Left renal pelvis (tissue), 4 donors: ENCODE data around the gene MATK. TPM values are rescaled to one million over a fixed set of nuclear protein-coding genes. Genes with fewer than 3 reads are reported as not detected.
"Not testable (repeated sequence)": the region's sequence is repeated elsewhere in the genome, so short reads cannot be mapped to it uniquely, and the experiment has no call there.

Experiments used
- DNase-seq, 4 donors: peaks; one replicate each; pipeline ENCODE4 v3.0.0-alpha.2; 2013; ENCODE audit warnings: low read depth in 4 of 4, low spot score in 3 of 4
- polyA plus RNA-seq, 4 donors: library from polyadenylated mRNA; unstranded; fragments of 120-200 nt; gene quantifications; one replicate each; pipeline ENCODE4 v1.2.1, GENCODE V29; 2013; ENCODE audit not compliant: insufficient read length in 4 of 4

Gene MATK
- polyA plus RNA-seq, 4 donors: 0.57 to 1.6 (median 1.4) TPM

DNA sequence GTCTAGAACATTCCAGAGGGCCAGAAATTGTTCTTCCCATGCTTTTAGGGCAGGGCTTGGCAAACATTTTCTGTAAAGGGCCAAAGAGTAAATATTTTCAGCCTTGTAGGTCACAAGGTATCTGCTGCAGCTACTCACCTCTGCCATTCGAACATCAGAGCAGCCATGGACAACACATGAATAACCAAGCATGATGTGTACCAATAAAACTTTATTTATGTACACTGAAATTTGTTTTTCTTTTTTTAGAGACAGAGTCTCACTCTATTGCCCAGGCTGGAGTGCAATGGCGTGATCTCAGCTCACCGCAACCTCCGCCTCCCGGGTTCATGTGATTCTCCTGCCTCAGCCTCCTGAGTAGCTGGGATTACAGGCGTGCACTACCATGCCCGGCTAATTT is 28.5 kb downstream of the MATK start:
- not testable (repeated sequence) for DNase-seq

DNA sequence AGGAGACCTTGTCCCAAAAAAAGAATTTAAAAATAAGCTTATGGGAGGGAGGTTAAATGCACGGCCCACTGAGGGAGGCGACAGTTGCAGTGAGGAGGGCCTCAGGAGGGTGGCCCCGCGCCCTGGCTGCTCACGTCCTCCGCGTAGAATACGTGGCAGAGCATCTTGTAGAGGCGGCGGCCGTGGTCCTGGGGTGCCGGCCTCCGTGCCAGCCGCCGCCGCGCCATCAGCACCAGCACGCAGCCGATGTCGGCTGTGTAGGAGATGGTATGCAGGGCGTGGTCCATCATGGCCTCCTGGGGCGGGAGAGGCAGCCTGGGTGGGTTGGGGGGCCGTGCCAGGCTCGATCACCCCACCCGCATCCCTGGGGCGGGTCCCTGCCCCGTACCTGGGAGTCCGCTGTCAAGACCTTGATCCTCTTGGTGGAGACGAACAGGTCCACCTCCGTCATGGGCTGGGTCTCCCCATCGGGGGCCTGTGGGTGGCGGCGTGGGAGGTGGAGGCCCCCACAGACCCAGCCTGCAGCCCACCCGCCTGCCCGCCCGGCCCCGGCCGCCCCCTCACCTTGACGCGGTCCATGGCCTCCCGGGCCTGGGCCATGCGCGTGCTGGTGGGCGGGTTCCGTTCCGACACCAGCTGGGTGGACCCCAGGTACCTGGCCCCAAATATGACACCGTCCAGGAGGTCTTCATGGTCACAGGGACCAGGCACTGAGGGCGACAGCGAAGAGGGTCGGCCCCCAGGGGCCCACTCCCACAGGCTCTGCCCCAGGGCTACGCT is 32.4 kb downstream of the MATK start:
- no peak for DNase-seq

DNA sequence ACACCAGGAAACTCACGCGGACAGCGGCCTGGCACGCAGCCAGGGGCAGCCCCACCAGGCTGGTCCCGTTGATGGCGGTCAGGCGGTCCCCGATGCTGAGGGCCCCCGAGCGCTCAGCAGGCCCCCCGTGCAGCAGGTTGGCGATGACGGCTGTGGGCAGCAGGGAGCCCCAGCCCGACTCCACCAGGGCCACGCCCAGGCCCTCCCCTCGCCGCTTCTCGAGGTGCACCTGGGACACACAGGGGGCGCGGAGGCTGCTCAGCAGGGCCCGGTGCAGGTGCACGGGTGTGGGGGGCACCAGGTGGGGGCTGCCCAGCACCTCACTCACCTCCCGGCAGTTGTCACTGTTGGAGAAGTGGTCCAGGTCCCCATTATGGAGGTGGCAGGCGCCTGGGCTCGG is 33.7 kb downstream of the MATK start:
- DNase-seq: no peak

GRCh38 chr19:3751236-3751635 is 34.9 kb downstream of the MATK start:
- DNase-seq: no peak

GRCh38 chr19:3750211-3750610 is 36.0 kb downstream of the MATK start:
- DNase-seq: no peak

- DNase-seq: no peak
Observed at GRCh38 chr19:3748965-3749364, 37.2 kb downstream of the MATK start.

DNA sequence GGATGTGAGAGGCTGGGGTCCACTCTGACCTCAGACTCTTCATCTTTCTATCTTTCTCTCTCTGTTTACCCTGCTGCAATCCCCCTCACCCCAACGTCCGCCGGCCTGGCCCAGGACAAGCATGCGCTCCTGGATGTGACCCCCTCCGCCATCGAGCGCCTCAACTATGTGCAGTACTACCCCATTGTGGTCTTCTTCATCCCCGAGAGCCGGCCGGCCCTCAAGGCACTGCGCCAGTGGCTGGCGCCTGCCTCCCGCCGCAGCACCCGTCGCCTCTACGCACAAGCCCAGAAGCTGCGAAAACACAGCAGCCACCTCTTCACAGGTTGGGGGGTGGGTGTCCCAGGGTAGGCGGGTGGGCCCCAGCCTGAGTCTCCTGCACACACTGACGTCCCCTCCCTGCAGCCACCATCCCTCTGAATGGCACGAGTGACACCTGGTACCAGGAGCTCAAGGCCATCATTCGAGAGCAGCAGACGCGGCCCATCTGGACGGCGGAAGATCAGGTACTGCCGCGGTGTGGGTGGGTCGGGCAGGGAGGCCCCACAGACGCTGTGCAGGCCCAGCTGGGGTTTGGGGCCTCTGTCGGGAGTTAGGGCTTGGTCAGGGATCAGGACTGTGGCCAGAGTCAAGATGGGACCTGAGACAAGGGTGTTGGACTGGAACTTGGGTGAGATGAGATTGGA is 39.7 kb downstream of the MATK start:
- DNase-seq: no peak

DNA sequence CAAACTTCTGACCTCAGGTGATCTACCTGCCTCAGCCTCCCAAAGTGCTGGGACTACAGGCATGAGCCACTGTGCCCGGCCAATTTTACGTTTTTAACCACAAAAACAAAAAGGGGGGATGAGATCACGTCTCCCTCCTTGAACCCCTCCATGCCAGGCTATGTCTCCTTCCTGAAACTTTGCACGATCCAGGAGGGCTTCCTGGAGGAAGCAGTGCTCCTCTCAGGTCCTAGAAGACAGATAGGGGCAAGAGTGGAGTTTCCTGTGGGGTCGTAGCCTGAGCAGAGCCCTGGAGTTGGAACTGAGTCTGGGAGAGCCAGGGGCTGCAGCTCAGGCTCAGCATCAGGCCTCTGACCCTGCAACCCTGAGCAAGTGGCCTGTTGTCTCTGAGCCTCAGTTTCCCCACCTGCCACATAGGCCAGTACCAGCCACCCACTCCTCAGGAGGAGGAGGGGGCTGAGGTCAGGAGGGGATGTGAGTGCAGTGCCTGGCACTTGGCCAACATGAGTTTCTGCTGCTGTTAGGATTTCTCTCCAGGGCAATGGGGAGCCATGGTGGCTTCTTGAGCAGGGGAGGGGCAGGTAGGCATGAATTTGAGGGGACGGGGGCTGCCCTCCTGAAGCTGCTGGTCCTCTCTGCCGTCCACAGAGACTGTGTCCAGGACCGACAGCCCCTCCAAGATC is 40.7 kb downstream of the MATK start:
- no peak for DNase-seq

- no peak for DNase-seq
Observed at GRCh38 chr19:3743486-3743885, 42.7 kb downstream of the MATK start.

DNA sequence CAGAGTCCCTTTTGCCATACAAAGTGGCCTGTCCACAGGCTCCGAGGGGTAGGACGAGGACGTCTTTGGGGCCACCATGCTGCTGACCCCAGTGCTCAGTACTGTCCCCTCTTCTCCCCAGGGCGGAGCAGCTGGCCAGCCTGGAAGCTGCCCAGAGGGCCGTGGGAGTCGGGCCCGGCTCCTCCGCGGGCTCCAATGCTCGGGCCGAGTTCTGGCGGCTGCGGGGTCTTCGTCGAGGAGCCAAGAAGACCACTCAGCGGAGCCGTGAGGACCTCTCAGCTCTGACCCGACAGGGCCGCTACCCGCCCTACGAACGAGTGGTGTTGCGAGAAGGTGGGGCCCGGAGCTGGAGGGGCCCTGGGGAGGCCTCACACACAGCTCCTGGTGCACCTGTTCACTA is 45.8 kb downstream of the MATK start:
- no peak for DNase-seq

- DNase-seq: no peak
Observed at GRCh38 chr19:3738477-3739220, 47.5 kb downstream of the MATK start.

- DNase-seq: no peak
Observed at GRCh38 chr19:3737487-3738205, 48.5 kb downstream of the MATK start.

GRCh38 chr19:3736106-3736724 is 50.0 kb downstream of the MATK start:
- DNase-seq: no peak

- DNase-seq: no peak
Observed at GRCh38 chr19:3734310-3734600, 51.9 kb downstream of the MATK start.

DNA sequence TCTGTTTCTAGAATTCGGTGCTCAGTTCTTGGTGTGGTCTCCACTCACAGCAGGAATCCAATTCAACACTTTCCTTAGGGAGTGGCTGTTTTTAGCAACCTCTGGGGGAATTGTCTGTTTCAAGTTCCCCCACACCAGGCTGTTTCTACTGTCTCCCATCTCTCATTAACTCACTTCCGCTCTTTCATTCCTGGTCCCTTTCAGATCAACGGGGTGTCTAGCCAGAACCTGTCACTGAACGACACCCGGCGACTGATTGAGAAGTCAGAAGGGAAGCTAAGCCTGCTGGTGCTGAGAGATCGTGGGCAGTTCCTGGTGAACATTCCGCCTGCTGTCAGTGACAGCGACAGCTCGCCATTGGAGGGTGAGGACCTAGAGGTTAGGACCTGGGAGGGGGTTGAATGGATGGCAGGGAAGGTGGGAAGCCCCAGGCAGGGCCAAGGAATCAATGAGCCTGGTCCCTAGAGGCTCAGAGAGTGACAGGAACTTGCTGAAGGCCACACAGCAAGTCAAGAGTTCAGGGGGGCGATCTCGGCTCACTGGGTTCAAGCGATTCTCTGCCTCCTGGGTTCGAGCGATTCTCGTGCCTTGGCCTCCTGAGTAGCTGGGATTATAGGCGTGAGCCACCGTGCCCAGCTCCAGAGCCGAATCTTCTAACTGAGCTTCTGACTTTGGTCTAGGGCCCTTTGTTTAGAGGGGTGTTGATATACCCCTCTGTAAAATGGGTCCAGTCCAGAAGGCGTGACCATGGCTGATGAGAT is 52.5 kb downstream of the MATK start:
- DNase-seq: no peak

- DNase-seq: no peak
Observed at GRCh38 chr19:3732108-3732507, 54.1 kb downstream of the MATK start.

DNA sequence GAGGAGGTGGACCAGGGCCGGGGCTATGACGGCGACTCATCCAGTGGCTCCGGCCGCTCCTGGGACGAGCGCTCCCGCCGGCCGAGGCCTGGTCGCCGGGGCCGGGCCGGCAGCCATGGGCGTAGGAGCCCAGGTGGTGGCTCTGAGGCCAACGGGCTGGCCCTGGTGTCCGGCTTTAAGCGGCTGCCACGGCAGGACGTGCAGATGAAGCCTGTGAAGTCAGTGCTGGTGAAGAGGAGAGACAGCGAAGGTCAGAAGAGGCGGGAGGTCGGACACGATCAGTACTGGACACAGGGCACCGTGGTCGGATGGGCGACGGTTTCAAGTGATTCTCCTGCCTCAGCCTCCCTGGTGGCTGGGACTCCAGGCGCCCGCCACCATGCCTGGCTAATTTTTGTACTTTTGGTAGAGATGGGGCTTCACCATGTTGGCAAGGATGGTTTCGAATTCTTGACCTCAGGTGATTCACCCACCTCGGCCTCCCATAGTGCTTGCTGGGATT is 55.7 kb downstream of the MATK start:
- DNase-seq: no peak
